ENCODE results near the gene ARF3. TPM values are rescaled to one million over a fixed set of nuclear protein-coding genes. Genes with fewer than 3 reads are reported as not detected.
A peak's percentile ranks its signal among the peaks of the same experiment; 100 is the strongest.

ARF3 gene
- total and polyA plus RNA-seq, 9 donors, result 25.5 to 243 (median 100) TPM

- Histone ChIP-seq H3K36me3 (no peaks in the 10 kb centered on the region), H3K27ac (no peak overlapping the region), H3K4me1 (ENCODE audit: insufficient read depth) (peaks cover 4% of the 10 kb centered on the region), H3K9me3 (no peaks in the 10 kb centered on the region), H3K4me3 (no peak overlapping the region), H3K27me3 (no peaks in the 10 kb centered on the region)
- DNase-seq, result no peak
- TF ChIP-seq CTCF (IDR thresholded peaks at IDR 0.05) (no peak), POLR2A (IDR thresholded peaks at IDR 0.05) (no peak), EP300 (IDR thresholded peaks at IDR 0.05) (no peak)
- WGBS, 3 donors, result 40 to 49% (median 43%) methylated on average over 1 of the region's 1 CpG
- intact Hi-C loops (cut with DNase I), result loop anchor here in 2 of 4 donors (5.0 kb wide), 1 partner anchor 37 kb away; no protein-coding TSS in a partner anchor
Observed at GRCh38 chr12:48894271-48894670, 63.0 kb downstream of the ARF3 start.

DNA sequence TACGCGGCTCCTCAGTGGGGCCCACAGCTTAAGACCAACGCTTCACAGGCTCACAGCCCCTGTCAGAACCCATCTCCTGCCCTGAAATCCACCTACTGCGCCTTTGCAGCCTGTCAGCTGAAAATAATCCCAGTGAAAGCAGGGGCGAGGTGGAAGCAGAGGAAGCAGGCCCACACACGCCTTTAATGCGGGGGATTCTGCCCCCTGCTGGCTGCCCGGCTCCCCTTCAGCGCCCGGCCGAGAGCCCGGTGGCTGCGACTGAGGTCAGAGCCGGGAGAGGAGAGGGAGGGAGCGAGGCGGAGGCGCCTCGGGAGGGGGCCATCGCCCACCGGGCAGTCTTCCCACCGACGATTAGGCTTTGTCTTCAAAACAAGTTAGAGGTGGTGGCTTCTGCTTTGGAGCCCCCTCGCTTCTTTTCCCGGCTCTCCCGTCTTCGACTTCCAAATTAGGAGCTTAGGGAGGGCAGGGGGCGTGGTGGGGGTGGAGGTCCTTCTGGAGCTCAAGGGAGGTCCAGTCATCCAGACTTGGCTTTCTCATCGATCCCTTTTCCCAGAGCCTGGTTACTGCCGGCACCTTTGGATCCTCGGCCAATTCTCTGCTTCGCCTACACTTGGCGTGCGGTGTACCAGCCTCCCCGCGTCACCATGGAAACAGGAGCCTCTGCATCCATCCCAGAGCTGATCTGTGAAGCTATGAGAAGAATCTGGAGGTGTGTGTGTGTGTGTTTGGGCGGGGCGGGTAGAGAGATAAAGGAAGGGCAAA is 66.4 kb downstream of the ARF3 start:
- WGBS, 3 donors, result 2 to 3% (median 2%) methylated on average over 37 of the region's 37 CpGs
- Histone ChIP-seq H3K4me1 (ENCODE audit: insufficient read depth) (peaks cover 4% of the 10 kb centered on the region), H3K36me3 (no peaks in the 10 kb centered on the region), H3K27ac (no peak overlapping the region), H3K4me3 (peak overlapping the region; percentile 22), H3K27me3 (no peaks in the 10 kb centered on the region), H3K9me3 (no peaks in the 10 kb centered on the region)
- intact Hi-C loops (cut with DNase I), result loop anchor here in 3 of 4 donors (2.0 to 5.0 kb wide), 2 partner anchors 34 to 38 kb away; partner anchors contain the start of gene DDX23 (in 1 of the 3)
- peak; percentile 60 to 85 (median 78) for DNase-seq
- TF ChIP-seq CTCF (IDR thresholded peaks at IDR 0.05) (peak; percentile 77 to 83 (median 78)), POLR2A (IDR thresholded peaks at IDR 0.05) (no peak)

- H3K4me3 ChIP-seq, result no peak overlapping the region
- DNase-seq, result no peak
- no peaks in the 10 kb centered on the region for H3K27me3 ChIP-seq
- H3K9me3 ChIP-seq, result no peaks in the 10 kb centered on the region
- intact Hi-C loops (cut with DNase I), result loop anchor here in 3 of 4 donors (2.0 to 5.0 kb wide), 2 partner anchors 32 to 37 kb away; partner anchors contain the start of gene DDX23 (in 1 of the 3)
- H3K27ac ChIP-seq, result no peak overlapping the region
- 60 to 74% (median 73%) methylated on average over 3 of the region's 3 CpGs for WGBS, 3 donors
- H3K4me1 ChIP-seq (ENCODE audit: insufficient read depth), result peaks cover 4% of the 10 kb centered on the region
- H3K36me3 ChIP-seq, result no peaks in the 10 kb centered on the region
- TF ChIP-seq POLR2A (IDR thresholded peaks at IDR 0.05) (no peak), EP300 (IDR thresholded peaks at IDR 0.05) (no peak), CTCF (IDR thresholded peaks at IDR 0.05) (no peak)
Observed at GRCh38 chr12:48889679-48890078, 67.6 kb downstream of the ARF3 start.

Small RNA genes lying within 50 kb of the gene (small RNA-seq; reads per million reads assigned to genes)
- gene AC073610.1, result not detected
- gene RNU6-600P, result not detected
- not detected for gene RNU6-940P

Other genes starting within 250 kb of the ARF3 start
- 10 to 100 TPM; 20.1 to 48.8 (median 36.4) TPM for gene CCNT1, start 240.8 kb downstream of the ARF3 start, total RNA-seq
- gene CCNT1, start 240.8 kb downstream of the ARF3 start, polyA plus RNA-seq, result 10 to 100 TPM in 1 of 2 donors, 1 to 10 TPM in 1; 7.5 to 18.5 TPM
- 10 to 100 TPM; 14.8 to 83.3 (median 51.9) TPM for gene ADCY6, start 168.4 kb downstream of the ARF3 start, total RNA-seq
- gene ADCY6, start 168.4 kb downstream of the ARF3 start, polyA plus RNA-seq, result 10 to 100 TPM; 25.4 to 28.1 TPM
- gene CACNB3, start 139.0 kb downstream of the ARF3 start, total RNA-seq, result 100 to 1,000 TPM in 3 of 7 donors, 10 to 100 TPM in 4; 24.1 to 162 (median 92.3) TPM
- 10 to 100 TPM; 29.5 to 50.5 TPM for gene CACNB3, start 139.0 kb downstream of the ARF3 start, polyA plus RNA-seq
- gene DDX23, start 105.3 kb downstream of the ARF3 start, total RNA-seq, result 10 to 100 TPM; 48.0 to 82.2 (median 70.5) TPM
- gene DDX23, start 105.3 kb downstream of the ARF3 start, polyA plus RNA-seq, result 100 to 1,000 TPM in 1 of 2 donors, 10 to 100 TPM in 1; 60.0 to 108 TPM
- 1 to 10 TPM in 1 of 7 donors, under 1 TPM in 6; 0.23 to 3.8 (median 0.38) TPM for gene RND1, start 91.6 kb downstream of the ARF3 start, total RNA-seq
- 1 to 10 TPM; 1.2 to 2.1 TPM for gene RND1, start 91.6 kb downstream of the ARF3 start, polyA plus RNA-seq
- gene FKBP11, start 32.0 kb downstream of the ARF3 start, total RNA-seq, result 10 to 100 TPM in 6 of 7 donors, 1 to 10 TPM in 1; 6.6 to 25.1 (median 14.7) TPM
- gene FKBP11, start 32.0 kb downstream of the ARF3 start, polyA plus RNA-seq, result 10 to 100 TPM; 15.8 to 40.9 TPM
- gene WNT10B, start 14.2 kb upstream of the ARF3 start, total RNA-seq, result under 1 TPM in 1 of 7 donors, not detected in 6; 0.24 TPM
- gene WNT10B, start 14.2 kb upstream of the ARF3 start, polyA plus RNA-seq, result under 1 TPM; 0.19 to 0.97 TPM
- not detected for gene WNT1, start 20.8 kb upstream of the ARF3 start, total RNA-seq
- not detected for gene WNT1, start 20.8 kb upstream of the ARF3 start, polyA plus RNA-seq
- under 1 TPM in 1 of 7 donors, not detected in 6; 0.05 TPM for gene DDN, start 41.9 kb upstream of the ARF3 start, total RNA-seq
- gene DDN, start 41.9 kb upstream of the ARF3 start, polyA plus RNA-seq, result under 1 TPM; 0.04 to 0.28 TPM
- 10 to 100 TPM; 25.6 to 58.2 (median 35.8) TPM for gene PRKAG1, start 61.3 kb upstream of the ARF3 start, total RNA-seq
- 10 to 100 TPM; 38.3 to 98.5 TPM for gene PRKAG1, start 61.3 kb upstream of the ARF3 start, polyA plus RNA-seq
- gene KMT2D, start 103.3 kb upstream of the ARF3 start, total RNA-seq, result 10 to 100 TPM; 28.3 to 97.0 (median 79.1) TPM
- gene KMT2D, start 103.3 kb upstream of the ARF3 start, polyA plus RNA-seq, result 10 to 100 TPM; 35.5 to 51.8 TPM
- gene RHEBL1, start 112.5 kb upstream of the ARF3 start, total RNA-seq, result under 1 TPM in 5 of 7 donors, not detected in 2; 0.18 to 0.60 (median 0.34) TPM
- gene RHEBL1, start 112.5 kb upstream of the ARF3 start, polyA plus RNA-seq, result 1 to 10 TPM in 1 of 2 donors, under 1 TPM in 1; 1.00 to 1.2 TPM
- gene DHH, start 137.3 kb upstream of the ARF3 start, total RNA-seq, result 1 to 10 TPM in 1 of 7 donors, under 1 TPM in 6; 0.20 to 1.1 (median 0.45) TPM
- 1 to 10 TPM; 1.0 to 1.4 TPM for gene DHH, start 137.3 kb upstream of the ARF3 start, polyA plus RNA-seq
- gene LMBR1L, start 153.4 kb upstream of the ARF3 start, total RNA-seq, result 10 to 100 TPM; 66.3 to 95.8 (median 69.5) TPM
- 10 to 100 TPM; 63.8 to 65.7 TPM for gene LMBR1L, start 153.4 kb upstream of the ARF3 start, polyA plus RNA-seq
- 100 to 1,000 TPM; 326 to 647 (median 340) TPM for gene TUBA1B, start 173.9 kb upstream of the ARF3 start, total RNA-seq
- gene TUBA1B, start 173.9 kb upstream of the ARF3 start, polyA plus RNA-seq, result 100 to 1,000 TPM; 281 to 705 TPM
- gene TUBA1A, start 231.6 kb upstream of the ARF3 start, total RNA-seq, result 100 to 1,000 TPM; 140 to 247 (median 184) TPM
- gene TUBA1A, start 231.6 kb upstream of the ARF3 start, polyA plus RNA-seq, result 100 to 1,000 TPM; 214 to 535 TPM

All from ovary (tissue), 9 donors.